Progenitor cell of endocrine pancreas (in vitro differentiated cells): Measurements from ENCODE around the gene DDX10. TPM values are rescaled to one million over a fixed set of nuclear protein-coding genes. Genes with fewer than 3 reads are reported as not detected.

Source experiments
- DNase-seq: peaks from one replicate; pipeline ENCODE4 v3.0.0; 2021; ENCODE audit warnings: low spot score; ENCODE audit not compliant: unreplicated experiment
- H3K27ac Mint-ChIP-seq: 2 replicates; pipeline ENCODE4 v1.8.0; 2021; ENCODE audit warnings: mild to moderate bottlenecking, moderate library complexity, mixed read lengths
- H3K27me3 Mint-ChIP-seq: 2 replicates; pipeline ENCODE4 v1.8.0; 2021; ENCODE audit warnings: mixed read lengths
- H3K36me3 Mint-ChIP-seq: 2 replicates; pipeline ENCODE4 v1.8.0; 2022; ENCODE audit warnings: mixed read lengths; ENCODE audit not compliant: insufficient read depth
- H3K4me1 Mint-ChIP-seq: 2 replicates; pipeline ENCODE4 v1.8.0; 2021; ENCODE audit warnings: low read depth, mixed read lengths
- H3K4me3 Mint-ChIP-seq: 2 replicates; pipeline ENCODE4 v1.8.0; 2021; ENCODE audit warnings: low read depth, mild to moderate bottlenecking, moderate library complexity, mixed read lengths
- H3K9me3 Mint-ChIP-seq: 2 replicates; pipeline ENCODE4 v1.8.0; 2021; ENCODE audit warnings: low read depth, mixed read lengths
- CTCF ChIP-seq: fragments of 200-600 bp; sonication (generic); IDR thresholded peaks from one replicate; pipeline ENCODE4 v1.5.0; 2021; ENCODE audit warnings: antibody characterized with exemption, mild to moderate bottlenecking; ENCODE audit not compliant: unreplicated experiment
- total RNA-seq: library from RNA; stranded (reverse); gene quantifications from 2 replicates; pipeline ENCODE4 v1.2.1, GENCODE V29; 2021

DDX10 gene
- total RNA-seq, 1 donor from 2014 or later = 31.9 TPM

GRCh38 chr11:108965306-108966001 lies 300.6 kb downstream of the DDX10 start:
- Mint-ChIP-seq H3K9me3 (no peaks in the 10 kb centered on the region), H3K27me3 (peaks cover 16% of the 10 kb centered on the region), H3K27ac (no peak overlapping the region), H3K4me3 (no peak overlapping the region), H3K4me1 (no peaks in the 10 kb centered on the region), H3K36me3 (no peaks in the 10 kb centered on the region)
- no peak for DNase-seq
- TF ChIP-seq CTCF = no peak

GRCh38 chr11:108966206-108966605 lies 301.3 kb downstream of the DDX10 start:
- peaks cover under 1% of the 10 kb centered on the region for H3K4me1 Mint-ChIP-seq
- no peak for TF ChIP-seq CTCF
- no peak overlapping the region for H3K27ac Mint-ChIP-seq
- no peak for DNase-seq
- no peak overlapping the region for H3K4me3 Mint-ChIP-seq
- no peaks in the 10 kb centered on the region for H3K36me3 Mint-ChIP-seq
- peaks cover 13% of the 10 kb centered on the region for H3K27me3 Mint-ChIP-seq
- no peaks in the 10 kb centered on the region for H3K9me3 Mint-ChIP-seq

- H3K4me3 Mint-ChIP-seq = no peak overlapping the region
- DNase-seq = no peak
- no peak overlapping the region for H3K27ac Mint-ChIP-seq
- peaks cover 13% of the 10 kb centered on the region for H3K27me3 Mint-ChIP-seq
- no peaks in the 10 kb centered on the region for H3K36me3 Mint-ChIP-seq
- H3K9me3 Mint-ChIP-seq = no peaks in the 10 kb centered on the region
- no peak for TF ChIP-seq CTCF
- H3K4me1 Mint-ChIP-seq = peaks cover 2% of the 10 kb centered on the region
These were observed 302.1 kb downstream of the DDX10 start for GRCh38 chr11:108966978-108967377.

GRCh38 chr11:108967571-108967970 lies 302.7 kb downstream of the DDX10 start:
- Mint-ChIP-seq H3K27me3 (peaks cover 16% of the 10 kb centered on the region), H3K27ac (no peak overlapping the region), H3K36me3 (no peaks in the 10 kb centered on the region)

More at GRCh38 chr11:108967571-108967970, 302.7 kb downstream of the DDX10 start:
- no peak overlapping the region for H3K4me3 Mint-ChIP-seq
- DNase-seq = no peak
- peaks cover 2% of the 10 kb centered on the region for H3K4me1 Mint-ChIP-seq
- no peak for TF ChIP-seq CTCF
- no peaks in the 10 kb centered on the region for H3K9me3 Mint-ChIP-seq
